Measurements from ENCODE around the gene FNDC3A. TPM values are rescaled to one million over a fixed set of nuclear protein-coding genes. Genes with fewer than 3 reads are reported as not detected.
A peak's percentile ranks its signal among the peaks of the same experiment; 100 is the strongest.
"Not testable (repeated sequence)": the region's sequence is repeated elsewhere in the genome, so short reads cannot be mapped to it uniquely, and the experiment has no call there.

Gene FNDC3A
- total RNA-seq, 1 donor from 2014 or later = 65.7 TPM

DNA sequence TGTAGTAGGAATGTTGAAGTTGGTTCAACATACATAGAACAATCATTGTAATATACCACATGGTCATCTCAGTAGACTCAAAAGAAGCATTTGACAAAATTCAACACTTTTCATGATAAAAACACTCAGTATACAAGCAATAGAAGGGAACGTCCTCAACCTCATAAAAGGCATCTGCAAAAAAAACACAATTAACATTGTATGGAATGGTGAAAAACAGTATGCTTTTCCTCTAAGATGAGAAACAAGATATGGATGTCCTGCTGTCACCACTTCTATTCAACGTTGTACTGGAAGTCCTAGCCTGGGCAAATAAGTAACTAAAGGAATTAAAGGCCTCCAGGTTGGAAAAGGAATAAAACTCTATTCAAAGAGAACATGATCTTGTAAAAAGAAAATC, 54.5 kb downstream of the FNDC3A start:
- no peak for DNase-seq (ENCODE audit: low spot score)

DNA sequence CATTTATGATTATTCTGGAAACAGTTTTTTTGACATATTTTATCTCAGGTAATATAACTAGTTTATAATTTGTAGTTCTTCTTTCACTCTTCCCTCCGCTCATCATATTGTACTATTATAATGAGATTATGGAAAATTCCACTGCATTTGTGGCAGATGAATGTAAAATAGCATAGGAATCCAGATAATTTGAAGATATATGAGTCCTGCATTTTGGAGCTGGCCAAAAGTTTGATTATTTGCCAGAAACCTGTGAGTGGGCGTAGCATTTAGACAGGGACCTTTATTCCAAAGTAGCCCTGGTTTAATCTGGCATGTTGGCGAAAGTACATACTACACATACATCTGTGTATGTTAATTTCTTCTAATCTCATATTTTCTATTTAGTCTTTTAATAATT, 65.2 kb downstream of the FNDC3A start:
- DNase-seq (ENCODE audit: low spot score) = no peak

DNA sequence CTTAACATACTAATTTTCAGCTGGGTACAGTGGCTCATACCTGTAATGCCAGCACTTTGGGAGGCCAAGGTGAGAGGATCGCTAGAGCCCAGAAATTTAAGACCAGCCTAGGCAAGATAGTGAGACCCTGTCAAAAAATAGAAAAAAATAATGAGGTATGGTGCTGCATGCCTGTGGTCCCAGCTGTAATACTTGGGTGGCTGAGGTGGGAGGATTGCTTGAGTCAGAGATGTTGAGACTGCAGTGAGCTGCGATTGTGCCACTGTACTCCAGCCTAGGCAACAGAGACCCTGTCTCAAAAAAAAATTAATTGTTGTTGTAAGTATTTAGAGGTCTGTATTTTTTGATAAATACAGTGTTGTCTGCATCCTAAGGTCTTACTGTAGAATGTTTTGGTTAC, 66.8 kb downstream of the FNDC3A start:
- no peak for DNase-seq (ENCODE audit: low spot score)

DNA sequence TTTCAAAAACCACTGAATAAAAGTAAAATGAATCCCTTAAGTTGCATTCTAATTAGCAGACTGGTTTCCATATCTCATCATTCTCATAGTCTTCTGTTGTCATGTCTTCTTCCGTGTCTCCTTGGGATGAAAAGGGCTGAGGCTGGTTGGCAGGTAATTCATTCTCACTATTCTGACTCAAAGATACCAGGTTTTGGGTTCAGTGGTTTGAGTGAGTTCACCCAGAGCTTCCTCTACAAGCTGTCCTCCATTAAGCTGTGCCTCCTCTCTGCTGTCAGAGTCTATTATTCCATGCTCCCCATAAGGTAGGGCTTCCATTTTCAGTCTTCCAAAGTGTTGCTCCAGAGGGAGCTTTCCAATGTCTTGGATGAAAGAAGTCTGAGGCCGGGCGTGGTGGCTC, 68.3 kb downstream of the FNDC3A start:
- DNase-seq (ENCODE audit: low spot score) = no peak

DNA sequence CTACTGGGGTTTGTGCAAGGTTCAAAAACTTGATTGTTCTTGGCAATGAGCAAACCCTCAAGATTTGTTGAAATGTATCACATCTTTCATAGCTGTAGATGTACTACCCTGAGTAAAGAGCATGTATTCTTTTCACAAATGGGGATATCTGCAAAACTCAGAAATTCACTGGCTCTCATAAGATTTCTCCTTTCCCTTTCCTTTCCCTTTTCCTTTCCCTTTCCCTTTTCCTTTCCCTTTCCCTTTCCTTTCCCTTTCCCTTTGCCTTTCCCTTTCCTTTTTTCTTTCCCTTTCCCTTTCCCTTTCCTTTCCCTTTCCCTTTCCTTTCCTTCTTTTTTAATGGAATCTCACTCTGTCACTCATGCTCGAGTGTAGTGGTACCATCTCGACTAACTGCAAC, 69.1 kb downstream of the FNDC3A start:
- no peak for DNase-seq (ENCODE audit: low spot score)

DNA sequence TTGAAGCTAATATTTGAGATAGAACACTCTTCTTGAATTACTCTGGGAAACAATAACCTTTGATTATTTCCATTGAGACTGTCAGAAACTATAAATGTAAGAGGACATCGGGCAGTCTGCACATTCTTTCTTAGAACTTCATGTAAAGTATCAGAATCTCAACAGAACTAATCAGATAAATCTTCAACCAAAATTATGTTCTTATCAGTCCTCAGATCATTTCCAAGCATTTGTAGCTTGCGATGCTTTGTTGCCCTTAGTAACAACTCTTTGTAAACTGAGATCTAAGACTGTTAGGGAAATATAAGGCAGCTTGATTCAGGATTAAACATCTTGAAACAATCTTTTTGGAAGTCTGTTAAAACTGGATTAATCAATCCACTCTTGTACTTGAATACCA, 70.3 kb downstream of the FNDC3A start:
- DNase-seq (ENCODE audit: low spot score) = no peak

DNA sequence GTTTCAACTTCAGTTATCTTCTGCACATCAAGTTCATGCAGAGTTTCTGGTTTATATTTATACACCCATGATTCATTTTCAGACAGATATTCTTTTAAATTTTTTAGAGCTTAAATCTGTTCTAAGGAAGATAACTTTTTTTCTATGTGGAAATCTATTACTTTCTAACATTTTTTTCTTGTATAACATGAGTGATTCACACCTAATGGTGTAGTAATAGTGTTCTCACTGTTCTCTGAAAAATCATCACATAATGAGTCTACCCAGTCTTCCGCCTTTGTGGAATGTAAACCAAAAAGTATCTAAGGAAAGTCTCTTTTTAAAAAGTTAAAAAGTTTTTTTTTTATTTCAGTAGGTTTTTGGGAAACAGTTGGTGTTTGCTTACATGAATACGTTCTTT, 70.8 kb downstream of the FNDC3A start:
- no peak for DNase-seq (ENCODE audit: low spot score)

DNA sequence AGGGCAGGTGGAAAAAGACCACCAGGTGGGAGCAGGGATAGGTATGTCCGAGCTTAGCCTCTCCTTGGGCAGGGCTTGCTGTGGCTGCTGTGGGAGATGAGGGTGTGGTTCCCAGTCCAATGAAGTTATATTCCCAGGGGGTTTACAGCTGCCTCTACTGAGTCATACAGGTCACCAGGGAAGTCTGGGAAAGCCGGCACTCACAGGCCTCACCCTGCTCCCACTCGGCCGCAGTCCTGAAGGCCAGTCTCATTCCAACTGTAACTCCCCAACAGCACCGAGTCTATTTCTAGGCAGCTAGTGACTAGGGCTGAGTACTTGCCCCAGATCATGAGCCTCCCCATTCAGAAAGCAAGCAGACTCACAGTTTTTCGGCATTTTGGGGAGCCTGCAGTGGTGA, 77.1 kb downstream of the FNDC3A start:
- DNase-seq (ENCODE audit: low spot score) = no peak

DNA sequence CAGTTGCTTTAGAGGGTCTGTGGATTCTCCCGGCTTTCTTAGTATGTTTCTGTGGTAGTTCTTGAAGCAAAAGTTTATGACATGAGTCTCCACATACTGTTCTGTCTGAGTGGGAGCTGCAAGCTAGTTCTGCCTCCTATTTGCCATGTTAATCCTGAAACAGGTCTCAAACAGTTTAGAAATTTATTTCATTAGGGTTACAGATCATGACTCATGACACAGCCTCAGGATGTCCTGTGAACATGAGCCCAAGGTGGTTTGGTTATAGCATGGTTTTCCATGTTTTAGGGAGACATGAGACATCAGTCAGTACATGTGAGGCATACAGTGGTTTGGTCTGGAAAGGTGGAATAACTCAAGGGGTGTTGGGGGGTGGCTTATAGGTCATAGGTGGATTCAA, 77.5 kb downstream of the FNDC3A start:
- no peak for DNase-seq (ENCODE audit: low spot score)

DNA sequence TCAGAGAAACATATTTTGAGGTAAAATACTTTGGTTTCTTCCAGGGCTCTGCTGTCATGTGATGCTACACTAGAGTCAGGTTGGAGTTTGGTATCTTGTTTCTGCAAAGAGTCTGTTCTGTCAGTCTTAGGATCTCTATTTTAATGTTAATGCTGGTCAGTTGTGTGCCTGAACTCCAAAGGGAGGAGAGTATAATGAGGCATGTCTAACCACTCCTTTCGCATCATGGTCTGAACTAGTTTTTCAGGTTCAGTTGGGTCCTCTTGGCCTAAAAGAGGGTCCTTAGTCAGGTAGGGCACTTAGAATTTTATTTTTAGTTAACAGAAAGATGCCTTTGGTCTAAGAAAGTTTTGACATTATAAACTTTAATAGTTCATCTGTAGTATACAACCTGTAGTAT, 78.2 kb downstream of the FNDC3A start:
- no peak for DNase-seq (ENCODE audit: low spot score)

DNA sequence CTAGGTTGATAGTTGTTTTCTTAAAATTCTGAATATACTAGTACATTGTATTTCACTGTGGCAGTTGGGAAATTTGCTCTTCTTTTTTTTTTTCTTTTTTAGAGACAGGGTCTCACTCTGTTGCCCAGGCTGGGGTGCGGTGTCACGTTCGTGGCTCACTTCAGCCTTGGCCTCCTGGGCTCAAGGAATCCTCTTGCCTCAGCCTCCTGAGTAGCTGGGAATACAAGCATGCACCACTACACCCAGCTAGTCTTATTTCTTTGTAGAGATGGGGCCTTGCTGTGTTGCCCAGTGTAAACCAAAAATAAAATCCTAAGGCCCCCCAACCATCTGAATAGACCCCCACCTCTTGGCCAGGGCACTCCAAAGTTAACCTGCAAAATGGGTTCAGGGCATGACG, 79.3 kb downstream of the FNDC3A start:
- DNase-seq (ENCODE audit: low spot score) = no peak

DNA sequence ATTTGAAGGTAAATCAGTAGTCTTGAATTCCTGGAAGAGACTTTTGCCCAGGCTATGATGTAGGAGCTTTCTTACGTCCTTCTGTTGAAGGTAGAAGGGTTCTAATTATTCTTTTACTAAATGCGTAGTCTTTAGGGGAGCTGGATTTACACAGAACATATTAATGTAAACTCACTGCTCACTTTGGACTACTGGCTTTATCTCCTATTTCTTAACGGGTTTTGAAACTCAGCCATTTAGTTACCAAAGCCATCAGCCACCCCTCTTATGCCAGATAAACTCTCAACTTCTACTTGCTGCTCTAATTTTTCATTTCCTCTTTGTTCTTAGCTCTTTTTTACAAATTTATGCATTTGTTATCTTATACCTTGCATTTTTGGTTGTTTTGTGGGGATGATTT, 81.5 kb downstream of the FNDC3A start:
- no peak for DNase-seq (ENCODE audit: low spot score)

DNA sequence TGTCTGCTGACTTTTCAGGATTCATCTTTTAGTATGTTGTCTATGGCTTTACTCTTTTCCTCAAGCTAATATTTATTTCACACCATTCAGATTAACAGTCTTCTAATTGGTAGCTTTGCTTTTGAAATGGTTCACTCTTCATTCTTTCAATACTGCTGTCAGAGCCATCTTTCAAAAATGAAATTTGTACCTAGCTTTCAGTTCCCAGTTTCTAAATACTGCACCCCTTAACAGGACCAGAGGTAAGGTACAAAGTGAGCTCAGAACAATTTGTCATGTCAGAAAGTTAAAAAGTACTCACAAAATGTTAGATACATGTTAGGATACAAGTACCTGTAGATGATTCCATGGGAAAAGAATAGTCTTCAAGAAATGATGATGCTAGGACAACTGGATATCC, 83.0 kb downstream of the FNDC3A start:
- no peak for DNase-seq (ENCODE audit: low spot score)

DNA sequence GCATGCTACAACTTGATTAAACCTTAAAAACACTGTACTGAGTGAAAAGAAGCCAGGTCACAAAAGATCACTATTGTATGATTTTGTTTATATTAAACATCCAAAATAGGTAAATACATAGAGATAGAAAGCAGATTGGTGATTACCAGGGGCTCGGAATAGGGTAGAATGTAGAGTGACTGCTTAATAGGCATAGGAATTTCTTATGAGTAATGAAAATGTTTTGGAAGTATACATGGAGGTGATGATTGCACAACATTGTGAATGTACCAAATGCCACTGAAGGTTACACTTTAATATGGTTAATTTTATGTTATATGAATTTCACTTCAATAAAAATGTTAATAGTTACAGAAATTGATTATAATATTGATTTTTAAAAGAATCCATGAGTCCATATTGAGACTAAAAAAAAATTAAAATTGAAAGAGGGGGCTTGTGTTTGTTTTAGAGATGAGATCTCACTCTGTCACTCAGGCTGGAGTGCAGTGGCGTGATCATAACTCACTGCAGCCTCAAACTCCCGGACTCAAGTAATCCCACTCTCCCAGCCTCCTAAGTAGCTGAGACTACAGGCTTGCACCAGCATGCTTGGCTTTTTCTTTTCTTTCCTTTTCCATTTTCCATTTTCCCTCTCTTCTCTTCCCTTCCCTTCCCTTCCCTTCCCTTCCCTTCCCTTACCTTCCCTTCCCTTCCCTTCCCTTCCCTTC, 85.1 kb downstream of the FNDC3A start:
- DNase-seq (ENCODE audit: low spot score) = no peak

DNA sequence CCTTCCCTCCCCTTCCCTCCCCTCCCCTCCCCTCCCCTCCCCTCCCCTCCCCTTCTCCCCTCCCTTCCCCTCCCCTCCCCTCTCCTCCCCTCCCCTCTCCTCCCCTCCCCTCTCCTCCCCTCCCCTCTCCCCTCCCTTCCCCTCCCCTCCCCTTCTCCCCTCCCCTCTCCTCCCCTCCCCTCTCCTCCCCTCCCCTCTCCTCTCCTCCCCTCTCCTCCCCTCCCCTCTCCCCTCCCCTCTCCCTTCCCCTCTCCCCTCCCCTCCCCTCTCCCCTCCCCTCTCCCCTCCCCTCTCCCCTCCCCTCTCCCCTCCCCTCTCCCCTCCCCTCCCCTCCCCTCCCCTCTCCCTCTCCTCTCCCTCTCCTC, 85.7 kb downstream of the FNDC3A start:
- not testable (repeated sequence) for DNase-seq (ENCODE audit: low spot score)

DNA sequence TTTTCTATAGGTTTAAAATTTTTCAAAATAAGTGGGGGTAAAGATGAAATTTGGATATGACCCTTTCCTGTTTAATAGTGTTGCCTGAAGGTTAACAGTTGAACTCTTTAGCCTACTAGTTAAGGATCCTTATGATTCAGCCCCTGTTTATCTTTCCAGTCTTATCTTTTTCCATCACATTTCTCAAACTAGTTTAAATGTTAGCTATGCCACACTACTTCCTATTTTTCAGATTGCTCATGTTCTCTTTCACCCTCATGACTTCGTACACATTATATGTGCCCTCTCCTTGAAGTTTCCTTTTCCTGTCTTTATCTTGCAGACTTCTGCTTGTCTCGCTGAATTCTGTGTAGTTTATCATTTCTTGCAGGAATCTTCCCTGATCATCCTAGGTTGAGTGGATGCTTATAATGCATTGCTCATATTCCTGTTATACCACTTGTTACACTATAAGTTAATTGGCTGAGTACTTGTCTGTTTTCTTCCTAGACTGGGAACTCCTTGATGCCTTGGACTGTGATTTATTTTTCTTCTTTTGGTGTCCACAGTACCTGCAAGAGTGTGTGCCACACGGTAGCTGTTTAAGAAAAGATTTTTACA, 86.7 kb downstream of the FNDC3A start:
- no peak for DNase-seq (ENCODE audit: low spot score)

DNA sequence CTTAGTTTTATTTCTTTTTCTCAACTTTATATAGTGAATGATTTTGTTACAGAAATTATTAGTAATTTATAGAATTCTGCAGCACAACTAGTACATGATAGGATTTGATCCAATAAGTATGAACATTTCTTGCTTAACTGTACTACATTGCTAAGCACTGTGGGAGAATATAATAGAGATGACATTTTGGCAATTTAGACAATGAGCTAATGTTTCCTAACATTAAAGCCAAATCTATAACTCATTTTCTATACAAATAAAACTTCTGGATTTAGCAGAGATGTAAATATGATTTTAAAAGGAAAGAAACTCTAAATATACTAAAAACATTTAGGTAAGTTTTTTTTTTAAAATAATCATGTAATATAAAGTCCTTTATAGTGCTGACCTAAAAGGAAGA, 87.3 kb downstream of the FNDC3A start:
- no peak for DNase-seq (ENCODE audit: low spot score)

DNA sequence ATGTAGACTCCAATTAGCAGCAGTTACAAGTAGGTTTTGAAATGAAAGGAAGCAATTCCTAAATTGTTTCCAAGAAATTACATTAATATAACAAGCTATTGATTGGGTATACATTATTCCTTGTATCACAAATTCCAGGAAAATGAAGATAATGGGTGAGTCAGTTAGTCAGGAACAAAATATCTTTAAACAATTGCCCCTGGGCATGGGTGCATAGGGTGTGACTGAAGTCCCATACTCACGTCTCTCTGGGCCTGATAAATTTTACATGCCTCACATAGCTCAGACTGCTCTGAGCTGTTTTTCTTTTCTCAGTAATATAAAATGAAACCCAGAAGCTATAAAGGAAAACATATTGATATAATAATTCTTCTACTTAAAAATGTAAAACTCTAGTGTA, 87.8 kb downstream of the FNDC3A start:
- DNase-seq (ENCODE audit: low spot score) = peak; percentile 8

DNA sequence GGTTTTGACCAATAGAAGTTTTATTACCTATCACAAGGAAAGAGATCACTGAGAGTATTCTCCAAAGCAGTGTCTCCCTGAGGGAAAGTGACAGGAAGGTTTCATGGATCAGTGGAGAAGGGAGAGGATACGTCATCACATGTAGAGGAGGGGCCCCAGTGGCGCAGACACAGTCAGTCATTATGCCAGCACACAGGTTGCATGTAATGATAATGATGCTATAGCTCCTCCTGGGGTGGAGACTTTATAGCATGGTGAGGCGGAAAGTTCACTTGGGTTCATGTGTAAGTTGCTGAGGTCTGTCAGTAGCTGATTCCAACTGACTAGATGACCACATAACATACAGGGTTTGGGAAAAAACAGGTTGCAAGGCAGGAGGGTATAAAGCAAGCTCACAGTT, 88.8 kb downstream of the FNDC3A start:
- DNase-seq (ENCODE audit: low spot score) = no peak

DNA sequence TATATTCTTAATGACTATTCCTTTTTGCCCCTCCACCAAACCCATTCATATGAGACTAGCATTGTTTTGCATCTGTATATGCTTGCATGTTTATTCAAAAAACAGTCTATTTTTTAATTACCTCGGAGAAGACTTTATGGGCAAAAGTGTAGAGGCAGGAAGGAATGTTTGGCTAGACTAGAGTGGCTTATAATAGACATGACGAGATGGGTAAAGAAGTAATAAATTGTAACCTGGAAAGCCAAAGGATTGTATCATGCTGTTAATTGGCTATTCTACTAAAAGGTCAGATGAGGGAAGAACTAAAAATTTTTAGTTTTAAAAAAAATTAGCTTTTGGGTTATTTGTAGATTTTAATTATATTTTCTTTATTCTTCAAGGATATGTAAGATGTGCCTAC, 91.1 kb downstream of the FNDC3A start:
- no peak for DNase-seq (ENCODE audit: low spot score)

DNA sequence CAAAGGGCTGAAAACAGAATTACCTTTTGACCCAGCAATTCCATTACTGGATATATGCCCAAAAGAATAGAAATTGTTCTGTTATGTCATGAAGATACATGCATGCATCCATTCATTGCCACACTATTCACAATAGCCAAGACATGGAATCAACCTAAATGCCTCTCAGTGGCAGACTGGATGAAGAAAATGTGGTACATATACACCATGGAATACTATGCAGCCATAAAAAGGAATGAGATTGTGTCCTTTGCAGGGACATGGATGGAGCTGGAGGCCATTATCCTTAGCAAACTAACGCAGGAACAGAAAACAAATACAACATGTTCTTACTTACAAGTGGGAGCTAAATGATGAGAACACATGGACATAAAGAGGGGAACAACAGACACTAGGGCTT, 92.8 kb downstream of the FNDC3A start:
- DNase-seq (ENCODE audit: low spot score) = not testable (repeated sequence)

DNA sequence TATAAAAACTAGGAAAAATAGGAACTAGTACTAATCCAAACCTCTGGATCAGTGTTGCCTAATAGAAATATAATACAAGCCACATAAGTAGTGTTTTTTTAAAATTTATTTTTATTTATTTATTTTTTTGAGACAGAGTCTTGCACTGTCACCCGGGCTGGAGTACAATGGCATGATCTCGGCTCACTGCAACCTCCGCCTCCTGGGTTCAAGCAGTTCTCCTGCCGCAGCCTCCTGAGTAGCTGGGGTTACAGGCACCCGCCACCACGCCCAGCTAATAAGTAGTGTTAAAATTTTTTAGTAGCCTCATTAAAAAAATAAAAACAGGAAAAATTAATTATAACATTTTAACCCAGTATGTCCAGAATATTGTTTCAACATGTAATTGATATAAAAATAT, 94.3 kb downstream of the FNDC3A start:
- DNase-seq (ENCODE audit: low spot score) = not testable (repeated sequence)

DNA sequence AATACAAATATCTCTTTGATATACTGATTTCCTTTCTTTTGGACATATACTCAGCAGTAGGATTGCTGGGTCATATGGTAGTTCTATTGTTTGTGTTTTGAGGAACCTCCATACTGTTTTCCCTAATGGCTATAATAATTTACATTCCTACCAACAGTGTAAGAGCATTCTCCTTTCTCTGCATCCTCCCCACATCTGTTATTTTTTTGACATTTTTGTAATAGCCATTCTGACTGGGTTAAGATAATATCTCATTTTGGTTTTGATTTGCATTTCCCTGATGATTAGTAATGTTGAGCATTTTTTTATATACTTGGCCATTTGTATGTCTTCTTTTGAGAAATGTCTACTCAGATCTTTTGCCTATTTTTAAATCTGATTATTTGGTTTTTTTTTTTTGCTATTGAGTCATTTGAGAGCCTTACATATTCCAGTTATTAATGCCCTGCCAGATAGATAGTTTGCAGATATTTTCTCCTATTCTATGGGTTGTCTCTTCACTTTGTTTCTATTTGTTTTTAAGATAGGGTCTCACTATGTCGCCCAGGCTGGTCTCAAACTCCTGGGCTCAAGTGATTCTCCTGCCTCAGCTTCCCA, 95.7 kb downstream of the FNDC3A start:
- DNase-seq (ENCODE audit: low spot score) = no peak

Measured in umbilical cord (tissue), 2 donors.